NCI-H524 treated with DMSO at 0.1 percent for 48 hours (cell line): ENCODE measurements around the gene FILIP1L.
"Not testable (repeated sequence)": the region's sequence is repeated elsewhere in the genome, so short reads cannot be mapped to it uniquely, and the experiment has no call there.

ENCODE experiments used
- DNase-seq: peaks from one replicate; lab custom pipeline; 2025; lab: John Stamatoyannopoulos, UW

The FILIP1L gene

DNA sequence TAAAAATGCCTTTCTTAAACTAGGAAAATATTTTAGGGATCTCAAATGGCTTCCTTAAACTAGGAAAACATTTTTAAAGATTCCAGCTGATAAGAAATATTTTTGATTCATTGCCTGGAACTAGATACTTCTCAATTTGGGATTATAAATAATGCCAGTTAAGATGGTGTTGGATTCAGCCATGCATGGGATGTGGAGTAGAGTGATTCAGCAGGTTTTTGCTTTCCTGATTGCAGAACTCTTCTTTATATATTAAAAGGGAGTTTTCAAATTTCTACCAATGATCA lies 15.6 kb downstream of the FILIP1L start:
- no peak for DNase-seq

DNA sequence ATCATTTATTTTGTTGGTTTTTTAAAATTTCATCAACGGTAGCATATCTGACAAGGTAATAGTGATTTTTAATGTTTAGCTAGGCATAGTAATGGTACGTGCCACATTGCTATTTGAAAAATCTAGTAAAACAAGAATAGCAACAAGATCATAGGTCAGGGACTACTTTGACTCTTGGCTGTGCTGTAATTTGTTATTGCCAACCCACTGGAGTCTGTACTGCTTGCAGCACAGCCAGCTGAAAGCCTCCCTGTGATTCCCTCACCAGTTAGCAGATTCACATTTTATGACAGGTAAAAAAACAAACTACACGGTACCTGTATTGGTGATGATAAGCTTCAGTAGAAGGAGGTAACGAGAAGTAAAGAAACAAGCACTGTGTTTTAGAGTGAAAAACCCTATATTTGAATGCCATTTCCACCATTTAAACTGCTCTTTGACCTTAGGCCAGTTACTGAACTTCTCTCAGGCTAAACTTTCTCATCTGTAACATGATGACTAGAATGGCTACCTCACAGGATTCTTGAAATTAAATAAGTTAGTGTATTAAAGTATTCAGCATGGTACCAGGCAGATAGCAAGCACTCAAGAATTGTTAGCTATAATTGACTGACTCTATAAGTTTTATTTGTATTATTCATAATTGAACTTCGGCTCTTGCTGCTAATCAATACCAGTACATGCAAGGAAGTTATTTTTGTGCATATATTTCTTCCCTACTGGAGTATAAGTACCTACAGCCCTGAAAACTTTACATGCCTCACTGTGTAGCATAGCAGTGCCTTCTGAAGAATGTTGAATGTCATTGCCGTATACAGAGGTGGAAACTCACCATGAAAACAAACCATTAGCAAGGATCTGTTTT lies 16.1 kb downstream of the FILIP1L start:
- DNase-seq = no peak

DNA sequence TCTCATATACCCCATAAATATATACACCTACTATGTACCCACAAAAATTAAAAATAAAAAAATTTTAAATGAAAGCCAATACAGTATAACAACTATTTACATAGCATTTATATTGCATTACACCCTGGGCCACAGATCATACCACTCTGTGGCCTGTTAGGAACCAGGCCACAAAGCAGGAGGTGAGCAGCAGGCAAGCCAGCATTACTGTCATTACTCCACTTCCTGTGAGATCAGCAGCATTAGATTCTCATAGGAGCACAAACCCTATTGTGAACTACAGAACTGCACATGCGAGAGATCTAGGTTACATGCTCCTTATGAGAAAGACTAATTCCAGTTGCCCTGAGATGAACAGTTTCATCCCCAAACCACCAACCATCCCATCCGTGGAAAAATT lies 17.4 kb downstream of the FILIP1L start:
- no peak for DNase-seq

DNA sequence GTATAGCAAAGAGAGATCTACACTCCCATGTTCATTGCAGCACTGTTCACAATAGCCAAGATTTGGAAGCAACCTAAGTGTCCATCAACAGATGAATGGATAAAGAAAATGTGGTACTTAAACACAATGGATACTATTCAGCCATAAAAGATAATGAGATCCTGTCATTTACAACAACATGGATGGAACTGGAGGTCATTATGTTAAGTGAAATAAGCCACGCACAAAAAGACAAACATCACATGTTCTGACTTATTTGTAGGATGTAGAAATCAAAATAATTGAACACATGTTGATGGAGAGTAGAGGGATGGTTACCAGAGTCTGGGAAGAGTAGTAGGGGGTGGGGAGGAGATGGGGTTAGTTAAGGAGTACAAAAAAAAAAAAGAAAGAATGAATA lies 18.0 kb downstream of the FILIP1L start:
- DNase-seq = not testable (repeated sequence)

DNA sequence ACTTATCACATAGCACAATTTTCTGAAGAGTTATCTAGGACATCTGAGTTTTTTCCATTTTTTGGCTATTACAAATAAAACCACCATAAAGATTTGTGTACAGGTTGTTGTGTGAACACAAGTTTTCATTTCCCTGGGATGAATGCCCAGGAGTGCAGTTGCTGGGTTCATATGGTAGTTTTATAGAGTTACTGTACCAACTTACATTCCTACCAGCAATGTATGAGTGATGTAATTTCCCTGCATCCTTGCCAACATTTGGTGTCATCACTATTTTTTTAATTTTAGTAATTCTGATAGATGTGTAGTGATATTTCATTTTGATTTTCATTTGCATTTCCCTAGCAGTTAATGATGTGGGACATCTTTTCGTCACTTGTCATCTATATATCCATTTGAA lies 20.5 kb downstream of the FILIP1L start:
- DNase-seq = no peak

DNA sequence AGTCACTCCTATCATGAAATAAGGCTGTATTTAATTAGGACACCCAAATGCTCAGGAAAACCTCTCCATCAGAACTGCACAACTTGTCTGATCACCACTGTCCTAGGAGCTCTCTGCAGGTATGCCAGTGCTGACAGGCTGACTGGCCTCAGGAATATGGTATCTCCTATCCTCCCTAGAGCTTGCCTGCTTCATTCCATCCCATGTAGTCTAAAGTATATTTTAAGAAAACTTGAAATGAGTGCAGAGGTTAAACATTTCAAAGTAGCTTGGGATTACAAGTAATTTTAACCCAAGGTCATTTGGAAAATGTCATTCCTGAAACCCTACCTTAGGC lies 23.7 kb downstream of the FILIP1L start:
- DNase-seq = no peak

DNA sequence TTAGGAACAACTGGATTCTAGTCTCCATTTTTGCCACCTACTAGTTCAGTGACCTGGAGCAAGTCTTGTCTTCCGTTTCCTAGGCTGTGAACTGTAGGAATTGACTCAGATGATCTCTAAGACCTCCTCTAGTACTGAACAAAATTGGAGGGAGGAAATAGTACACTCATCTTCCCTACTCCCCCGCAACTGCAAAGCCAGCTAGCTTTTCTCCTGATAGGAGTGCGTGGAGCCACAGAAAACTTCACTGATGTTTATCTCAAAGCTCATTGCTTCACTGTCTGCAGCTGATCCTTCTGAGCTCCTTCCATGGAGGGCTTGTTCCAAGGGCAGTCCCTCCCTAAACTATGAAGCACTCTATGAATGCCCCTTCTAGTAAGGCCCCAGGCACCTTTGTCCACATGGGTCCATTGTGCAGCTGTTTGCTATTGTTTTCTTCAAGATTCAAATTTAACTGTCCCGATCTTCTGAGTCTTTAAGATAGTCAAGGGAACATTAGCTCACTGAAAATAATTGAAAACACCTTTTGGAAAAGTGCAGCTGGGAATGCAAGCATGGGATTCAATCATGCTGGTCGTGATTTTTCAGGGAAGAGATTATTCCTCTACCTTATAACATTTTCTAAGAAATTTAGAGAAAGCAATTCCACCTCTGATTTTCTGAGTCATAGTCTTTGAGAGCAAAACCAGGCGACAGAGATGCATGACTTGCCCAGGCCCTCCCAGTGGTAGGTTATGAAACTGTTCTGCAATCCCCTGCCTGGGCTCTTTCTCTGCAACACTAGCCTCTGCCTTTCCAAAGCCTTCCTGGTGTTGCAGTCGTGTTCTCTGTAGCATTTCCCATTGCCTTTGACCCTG lies 24.3 kb downstream of the FILIP1L start:
- DNase-seq = no peak

DNA sequence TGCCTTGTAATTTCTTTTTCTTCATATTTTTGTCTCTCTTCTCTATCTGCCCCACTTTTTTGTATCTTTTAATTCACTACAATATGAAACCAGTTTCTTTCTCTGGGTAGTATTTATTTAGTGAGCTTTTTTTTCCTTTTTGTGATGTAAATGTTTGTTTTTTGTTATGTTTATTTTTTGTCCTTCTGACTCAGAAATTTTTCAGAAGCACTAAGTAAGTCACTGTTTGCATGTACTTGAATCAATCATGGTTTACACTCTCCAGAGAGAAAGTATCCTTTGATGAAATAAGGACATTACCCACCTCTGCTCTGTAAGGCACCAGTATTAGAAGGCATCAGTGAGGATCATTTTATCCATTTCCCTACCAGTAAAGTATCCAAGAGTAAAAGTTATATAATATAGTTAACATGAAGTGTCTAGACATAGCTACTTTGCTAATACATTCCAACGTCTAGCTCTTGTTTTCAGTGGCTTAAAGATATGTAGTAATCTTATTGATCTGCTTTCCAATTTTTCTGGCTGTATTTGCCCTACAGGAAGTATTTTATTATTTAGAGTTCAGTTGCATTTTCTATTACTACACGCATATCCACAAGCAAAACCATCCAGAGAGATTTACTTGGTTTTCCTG lies 25.4 kb downstream of the FILIP1L start:
- no peak for DNase-seq

DNA sequence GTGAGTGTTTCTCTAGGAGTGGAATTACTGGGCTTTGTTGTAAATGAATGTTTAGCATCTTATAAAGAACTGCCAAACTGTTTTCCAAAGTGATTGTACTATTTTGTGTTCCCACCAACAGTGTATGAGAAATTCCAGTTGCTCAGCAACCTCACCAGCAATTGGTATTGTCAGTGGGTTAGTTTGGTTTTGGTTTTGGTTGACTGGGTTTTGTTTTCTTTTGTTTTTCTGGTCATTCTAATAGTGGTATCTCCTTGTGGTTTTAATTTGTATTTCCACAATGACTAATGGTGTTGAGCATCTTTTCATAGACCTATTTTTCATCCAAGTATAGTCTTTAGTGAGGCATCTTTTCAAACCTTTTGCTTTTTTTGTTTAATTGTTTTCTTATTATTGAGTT lies 27.1 kb downstream of the FILIP1L start:
- DNase-seq = no peak

DNA sequence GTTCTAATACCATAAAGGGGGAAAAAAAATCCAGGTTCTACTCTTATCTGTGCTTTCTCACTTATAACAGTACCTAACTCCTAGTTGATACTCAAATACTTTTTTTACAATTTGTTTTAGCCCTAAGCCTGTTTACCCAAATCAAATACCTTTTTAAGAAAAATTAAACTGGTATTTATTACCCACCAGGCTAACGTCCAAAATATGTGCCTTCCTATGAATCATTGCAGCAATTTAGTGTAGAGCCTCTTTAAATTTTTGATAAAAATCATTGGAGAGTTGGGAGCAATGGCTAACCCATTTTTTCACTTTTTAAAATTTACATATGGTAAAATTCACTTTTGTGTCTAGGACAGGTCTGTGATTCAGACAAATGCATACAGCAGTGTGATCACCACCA lies 27.9 kb downstream of the FILIP1L start:
- no peak for DNase-seq

DNA sequence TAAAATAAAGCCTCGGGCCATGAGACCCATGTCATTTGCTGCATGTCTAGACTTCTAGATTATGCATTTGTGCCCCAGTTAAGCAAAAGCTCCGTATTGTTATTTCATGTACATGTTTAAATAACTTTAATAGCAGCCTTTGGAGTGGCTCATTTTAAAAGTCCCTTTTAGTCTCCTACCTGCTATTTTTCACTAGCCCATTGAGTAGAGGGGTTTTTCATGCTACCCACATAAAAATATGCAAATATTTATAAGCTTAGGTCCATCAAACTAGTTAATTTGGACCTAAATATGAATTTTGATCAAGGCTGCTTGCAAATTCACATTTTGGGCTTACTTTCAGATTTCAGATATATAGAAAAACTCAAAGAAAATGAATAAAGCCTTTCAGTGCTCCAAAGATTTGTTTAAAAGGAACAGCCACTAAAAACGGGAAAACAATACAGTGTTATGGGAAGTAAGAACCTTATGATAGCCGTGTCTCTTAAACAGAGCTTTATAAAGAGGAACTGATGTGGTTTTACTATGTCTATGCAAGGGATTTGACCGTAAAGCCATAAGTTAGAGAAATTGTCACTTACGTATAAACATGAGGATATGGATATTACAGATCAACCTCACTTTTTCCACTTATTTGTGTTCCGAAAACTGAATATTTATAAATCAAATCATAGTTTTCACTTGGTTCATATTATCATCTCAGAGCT lies 30.0 kb downstream of the FILIP1L start:
- DNase-seq = no peak

DNA sequence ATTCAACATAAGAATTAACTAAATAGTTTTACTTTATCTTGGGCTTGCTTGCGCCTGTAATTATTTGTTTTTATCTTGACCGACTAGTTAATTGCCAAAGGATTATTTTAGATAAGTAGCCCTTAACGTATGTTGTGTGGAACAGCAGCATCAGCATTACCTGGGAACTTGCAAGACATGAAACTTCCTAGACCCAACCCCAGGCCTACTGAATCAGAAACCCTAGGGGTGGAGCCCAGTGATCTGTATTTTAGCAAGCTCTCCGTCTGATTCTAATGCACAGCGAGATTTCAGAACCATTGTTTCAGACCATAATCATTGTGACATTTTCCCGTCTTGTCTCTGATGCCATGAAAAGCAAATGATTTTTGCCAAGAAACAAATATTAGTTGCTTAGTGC lies 31.1 kb downstream of the FILIP1L start:
- no peak for DNase-seq

DNA sequence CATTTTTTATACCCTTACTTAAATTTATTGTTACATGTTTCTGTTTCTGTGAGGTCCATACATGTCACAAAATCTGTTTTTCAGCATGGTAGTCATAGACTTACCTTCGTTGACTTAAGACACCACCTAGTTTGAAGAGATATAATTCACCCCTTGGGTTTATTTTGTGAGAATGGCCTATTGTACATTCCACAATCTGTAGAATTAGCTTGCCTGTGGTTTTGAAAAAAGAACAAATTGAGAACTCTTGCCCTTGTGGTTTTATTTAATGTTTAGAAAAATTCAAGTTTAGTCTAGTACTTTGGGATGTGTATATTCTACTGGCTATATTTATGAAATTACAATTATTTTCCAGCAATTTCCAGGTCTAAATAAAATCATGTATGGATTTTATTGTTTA lies 31.6 kb downstream of the FILIP1L start:
- no peak for DNase-seq

DNA sequence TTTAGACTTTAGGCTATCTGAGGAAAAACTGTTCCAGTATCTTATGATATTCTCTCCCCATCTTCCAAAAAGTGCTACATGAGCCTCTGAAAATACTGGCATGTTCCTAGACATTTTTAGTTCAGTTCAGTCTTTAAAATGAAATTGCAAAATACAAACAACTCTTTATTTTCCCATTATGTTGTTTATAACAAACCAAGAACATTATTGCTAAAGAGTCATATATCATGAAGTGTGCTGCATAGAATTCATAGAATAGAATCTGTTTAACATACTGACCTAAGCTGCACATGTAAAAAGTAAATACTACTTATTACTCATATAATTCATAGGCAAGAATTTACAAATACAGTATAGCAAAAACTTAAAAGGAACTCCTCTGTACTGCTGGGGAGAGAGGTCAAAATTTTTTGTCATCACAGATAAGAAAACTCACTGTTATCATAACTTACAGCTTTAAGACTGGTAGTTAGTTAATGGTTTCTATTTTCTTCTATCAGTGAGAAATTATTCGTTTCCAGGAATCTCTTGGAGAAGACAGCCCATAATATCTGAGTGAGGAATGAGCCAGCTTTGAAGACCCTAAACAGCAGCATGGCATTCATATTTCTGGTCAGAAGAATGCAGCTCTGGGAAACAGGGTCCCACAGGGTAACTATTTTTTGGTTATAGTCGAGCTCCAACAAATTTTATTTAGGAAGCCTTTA lies 32.2 kb downstream of the FILIP1L start:
- DNase-seq = no peak

DNA sequence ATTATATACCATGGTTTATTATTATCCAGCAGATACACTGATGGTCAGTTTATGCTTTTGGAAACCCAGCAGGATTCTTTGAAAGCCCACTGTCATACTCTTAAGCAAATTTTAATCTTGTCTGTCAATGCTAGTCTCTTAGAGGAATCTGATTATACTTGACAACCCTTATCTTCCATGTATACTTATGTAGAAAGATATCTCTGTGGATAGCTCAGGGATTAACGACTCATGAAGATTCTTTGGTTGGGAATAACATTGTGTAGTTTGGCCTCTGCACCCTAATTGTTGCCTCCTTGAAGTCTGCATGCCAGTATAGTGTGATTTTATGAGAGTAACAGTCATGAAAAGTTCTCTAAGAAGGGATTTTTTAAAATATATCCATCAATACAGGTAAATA lies 33.0 kb downstream of the FILIP1L start:
- no peak for DNase-seq

DNA sequence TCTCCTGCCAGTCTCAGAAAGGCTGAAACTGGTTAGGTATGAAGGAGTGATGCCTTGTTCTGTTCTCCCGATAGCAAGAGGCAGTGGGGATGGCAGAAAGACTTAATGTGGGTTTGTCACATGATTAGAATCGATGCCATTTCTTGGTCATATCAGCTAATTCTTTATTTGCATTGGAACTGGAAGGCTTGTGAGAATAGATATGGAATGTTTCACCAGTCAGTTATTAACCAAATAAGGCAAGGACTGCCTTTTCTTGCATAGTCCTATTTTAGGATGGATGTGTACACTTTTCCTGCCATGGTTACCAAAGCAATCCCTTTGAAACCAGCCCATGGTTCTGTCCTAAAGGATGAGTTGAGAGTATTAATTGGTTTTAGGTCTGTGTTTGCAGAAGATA lies 33.7 kb downstream of the FILIP1L start:
- no peak for DNase-seq

DNA sequence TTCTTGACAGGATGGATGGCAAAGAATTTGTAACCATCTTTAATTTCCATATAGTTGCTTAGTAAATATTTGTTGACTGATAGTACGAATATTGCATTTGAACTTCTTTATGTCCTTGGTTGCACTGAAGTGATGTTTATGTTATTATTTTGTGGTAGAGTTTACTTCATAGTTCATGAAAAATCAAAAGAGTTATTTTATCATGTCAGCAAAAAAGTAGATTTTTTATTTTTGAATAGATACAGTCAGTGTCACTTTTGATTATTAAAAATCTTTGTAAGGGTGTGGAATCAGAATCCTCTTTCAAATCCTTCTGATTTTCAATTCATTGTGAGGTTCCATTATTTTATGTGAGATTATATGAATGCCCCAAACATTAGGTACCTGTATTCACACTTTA lies 35.0 kb downstream of the FILIP1L start:
- DNase-seq = no peak

DNA sequence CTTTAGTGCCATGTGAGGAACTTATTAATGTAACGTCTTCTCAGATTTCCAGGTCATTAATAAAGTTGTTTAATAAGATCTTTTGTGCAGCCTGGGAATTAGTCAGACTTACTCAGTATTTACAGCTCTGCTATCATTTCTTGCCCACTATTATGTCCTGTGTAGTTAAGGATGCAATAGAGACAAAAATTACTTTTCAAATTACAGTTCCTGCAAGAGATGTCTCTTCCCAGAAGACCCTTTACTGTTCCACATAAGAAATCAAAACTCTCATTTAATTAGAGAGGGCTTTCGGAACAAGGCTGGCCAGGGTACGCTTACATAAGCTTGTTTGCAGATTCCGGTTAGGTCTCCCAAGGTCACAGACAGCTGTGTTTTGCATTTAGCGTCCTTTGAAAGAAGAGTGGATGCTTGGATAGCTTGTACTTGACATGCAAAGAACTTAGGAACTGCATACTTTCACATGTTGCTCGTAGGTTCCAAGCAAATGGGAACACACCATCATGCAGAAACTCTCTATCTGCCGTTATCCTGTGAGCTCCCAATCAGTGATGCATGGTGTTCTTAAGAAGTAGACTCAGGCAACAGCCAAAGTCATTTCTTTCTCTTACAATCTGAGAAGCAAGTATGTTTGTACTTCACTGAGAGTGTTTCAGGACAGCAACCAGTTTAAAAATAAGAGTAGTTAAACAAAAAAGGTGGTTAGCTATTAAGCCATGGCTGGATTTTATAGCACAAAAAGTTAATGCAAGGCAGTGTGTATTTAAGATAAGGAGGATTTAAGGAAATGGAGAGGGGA lies 37.4 kb downstream of the FILIP1L start:
- no peak for DNase-seq

DNA sequence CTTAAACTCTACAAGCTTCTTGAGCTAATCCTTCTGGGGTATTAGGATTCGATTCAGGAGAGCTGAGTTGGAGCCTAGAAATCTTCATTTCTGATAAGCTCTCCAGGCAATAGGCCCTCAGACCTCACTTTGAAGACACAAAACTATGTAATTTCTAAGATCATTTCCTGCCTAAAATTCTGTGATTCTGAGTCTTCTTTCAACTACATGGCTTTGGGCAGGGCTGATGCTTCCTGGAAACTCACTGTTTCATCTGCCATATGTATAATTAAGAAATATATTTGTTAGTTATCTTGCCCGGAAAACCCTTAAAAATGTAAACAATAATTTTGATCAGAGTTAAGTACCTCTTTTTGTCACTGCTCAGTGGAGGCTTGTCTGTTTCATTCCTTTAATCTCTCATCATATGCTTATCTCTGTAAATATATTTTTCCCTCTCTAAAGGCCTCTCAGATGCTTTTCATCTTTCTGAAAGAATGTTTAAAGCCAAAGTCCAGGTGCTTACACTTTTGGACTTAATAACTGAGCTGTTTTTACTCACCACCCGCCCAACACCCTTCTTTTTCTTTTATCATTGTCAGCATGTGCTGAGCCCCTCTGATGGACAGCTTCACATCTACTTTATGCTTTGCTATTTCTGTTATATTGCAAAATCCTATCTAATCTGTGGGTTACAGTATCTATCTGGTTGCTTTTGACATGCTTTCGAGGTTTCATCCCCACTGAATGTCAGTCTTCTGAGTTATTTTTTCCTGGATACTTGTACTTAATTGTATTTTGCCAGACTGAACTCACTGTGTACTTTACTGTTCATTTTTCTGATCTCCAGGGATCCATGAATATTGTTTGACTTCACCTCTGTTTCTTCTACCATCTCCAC lies 38.2 kb downstream of the FILIP1L start:
- DNase-seq = no peak

DNA sequence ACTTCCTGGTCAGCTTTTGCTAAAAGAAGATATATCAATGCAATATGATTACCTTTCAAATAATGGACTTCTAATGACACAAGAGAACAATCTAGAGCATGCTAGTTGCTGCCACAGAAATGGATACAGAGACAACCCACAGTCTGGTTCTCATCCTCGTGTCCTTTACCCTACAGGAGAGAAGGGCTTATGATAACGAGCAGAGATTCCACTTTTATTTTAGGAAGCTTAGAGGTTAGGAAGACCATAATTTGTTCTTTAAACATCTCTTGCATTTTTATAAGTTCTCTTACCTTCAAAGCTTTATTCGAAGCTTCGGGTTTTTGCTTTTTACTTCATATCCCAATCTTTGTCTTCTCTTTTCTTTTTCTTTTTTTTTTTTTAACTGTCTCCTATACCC lies 39.1 kb downstream of the FILIP1L start:
- DNase-seq = no peak
